Caco-2 (cell line): ENCODE results near the gene ADARB2. TPM values are rescaled to one million over a fixed set of nuclear protein-coding genes. Genes with fewer than 3 reads are reported as not detected.

Experiments
- BruUV-seq: library from RNA; stranded (reverse); fragments of 400-500 nt; replicated peaks from 2 replicates; lab custom pipeline; 2021; lab: Mats Ljungman, UMichigan
- CTCF ChIA-PET: fragments of 300-600 bp; sonication (Branson Sonifier 250); formaldehyde crosslinking; loops from one replicate; lab custom pipeline; 2022; ENCODE audit warnings: antibody characterized with exemption; lab: Charles Lee
- POLR2A ChIA-PET: fragments of 300-600 bp; sonication (Branson Sonifier 250); formaldehyde crosslinking; loops from one replicate; lab custom pipeline; 2022; ENCODE audit warnings: antibody characterized with exemption; lab: Charles Lee
- DNase-seq, 2 experiments: peaks; one replicate each; pipeline versions ENCODE4 v3.0.0 to v3.0.0-alpha.2; 2020 to 2022
- H3K27me3 ChIP-seq: replicated peaks from 2 replicates; pipeline ENCODE4 v1.6.0; 2011; ENCODE audit warnings: low read length; ENCODE audit not compliant: control insufficient read depth, insufficient read depth
- H3K36me3 ChIP-seq: 2 replicates; pipeline ENCODE4 v1.5.1; 2011; ENCODE audit warnings: low read length; ENCODE audit not compliant: control insufficient read depth, insufficient read depth
- H3K4me1 ChIP-seq: fragments of 250-450 bp; sonication (Bioruptor Pico); 2 replicates; pipeline ENCODE4 v1.5.1; 2020; ENCODE audit warnings: mild to moderate bottlenecking
- H3K4me3 ChIP-seq: 2 replicates; pipeline ENCODE4 v1.5.1; 2011; ENCODE audit warnings: low read depth, mild to moderate bottlenecking, control low read depth, low read length
- H3K9me3 ChIP-seq: fragments of 250-450 bp; sonication (Bioruptor Pico); 2 replicates; pipeline ENCODE4 v1.5.1; 2020; ENCODE audit warnings: mild to moderate bottlenecking, moderate library complexity
- H3K27ac Mint-ChIP-seq: one replicate; pipeline ENCODE4 v1.8.0; 2022; ENCODE audit warnings: mixed read lengths; ENCODE audit not compliant: unreplicated experiment
- H3K27me3 Mint-ChIP-seq: one replicate; pipeline ENCODE4 v1.8.0; 2022; ENCODE audit warnings: mixed read lengths; ENCODE audit not compliant: insufficient read depth, unreplicated experiment
- H3K36me3 Mint-ChIP-seq: one replicate; pipeline ENCODE4 v1.8.0; 2022; ENCODE audit warnings: mild to moderate bottlenecking, mixed read lengths; ENCODE audit not compliant: insufficient read depth, unreplicated experiment
- H3K4me1 Mint-ChIP-seq: one replicate; pipeline ENCODE4 v1.8.0; 2022; ENCODE audit warnings: low read depth, mixed read lengths; ENCODE audit not compliant: unreplicated experiment
- H3K4me3 Mint-ChIP-seq: one replicate; pipeline ENCODE4 v1.8.0; 2022; ENCODE audit warnings: mild to moderate bottlenecking, moderate library complexity, mixed read lengths; ENCODE audit not compliant: unreplicated experiment
- H3K9me3 Mint-ChIP-seq: one replicate; pipeline ENCODE4 v1.8.0; 2022; ENCODE audit warnings: mixed read lengths; ENCODE audit not compliant: unreplicated experiment
- intact Hi-C: fragments of 100-400 bp; cut with micrococcal nuclease; formaldehyde crosslinking; loops from one replicate; pipeline ENCODE4 v1.10.0; 2022; ENCODE audit not compliant: unreplicated experiment
- total RNA-seq: library from RNA; stranded (reverse); gene quantifications from 2 replicates; pipeline ENCODE4 v1.2.3, GENCODE V29; 2022
- TF ChIP-seq, protein P1 (sequence below), 2 experiments: fragments of 200-600 bp in 1 of 2; IDR thresholded peaks; 1 replicate in 1 of 2; 2 replicates in 1 of 2; pipeline versions ENCODE4 v1.5.1 to v1.8.0; 2011 to 2022; ENCODE audit warnings: antibody characterized with exemption in 1 of 2, control low read depth in 1 of 2, inconsistent platforms in 1 of 2, low read depth in 1 of 2, low read length in 1 of 2, mild to moderate bottlenecking in 1 of 2, moderate library complexity in 1 of 2; ENCODE audit not compliant: insufficient read depth in 1 of 2, severe bottlenecking in 1 of 2, unreplicated experiment in 1 of 2

Gene ADARB2
- total RNA-seq, 1 experiment from 2014 or later = 0.27 TPM

DNA sequence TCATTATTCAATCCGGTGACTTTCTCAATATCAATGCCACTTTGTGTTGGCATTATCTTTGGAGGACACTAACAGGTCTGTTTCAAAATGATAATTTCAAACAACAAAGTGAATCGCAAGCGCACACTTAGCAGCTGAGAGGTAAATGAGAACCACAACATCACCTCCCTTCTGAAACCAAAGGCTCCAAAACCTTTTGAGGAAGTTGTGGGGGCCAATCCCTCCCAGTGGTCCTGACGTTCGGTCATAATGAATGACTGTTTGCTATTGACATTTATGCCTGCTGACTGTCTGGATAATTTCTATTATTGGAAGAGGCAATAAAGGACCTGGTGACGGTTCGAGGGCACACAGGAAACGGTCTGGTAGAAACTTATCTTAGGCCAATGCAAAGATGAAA, 1.8 kb downstream of the ADARB2 start:
- no peaks in the 10 kb centered on the region for H3K9me3 Mint-ChIP-seq
- H3K27me3 Mint-ChIP-seq = peaks cover 47% of the 10 kb centered on the region
- CTCF ChIA-PET = no interaction called here
- H3K36me3 ChIP-seq = no peaks in the 10 kb centered on the region
- DNase-seq = no peak
- no peaks in the 10 kb centered on the region for H3K9me3 ChIP-seq
- POLR2A ChIA-PET = no interaction called here
- H3K36me3 Mint-ChIP-seq = no peaks in the 10 kb centered on the region
- TF ChIP-seq, protein P1, sequence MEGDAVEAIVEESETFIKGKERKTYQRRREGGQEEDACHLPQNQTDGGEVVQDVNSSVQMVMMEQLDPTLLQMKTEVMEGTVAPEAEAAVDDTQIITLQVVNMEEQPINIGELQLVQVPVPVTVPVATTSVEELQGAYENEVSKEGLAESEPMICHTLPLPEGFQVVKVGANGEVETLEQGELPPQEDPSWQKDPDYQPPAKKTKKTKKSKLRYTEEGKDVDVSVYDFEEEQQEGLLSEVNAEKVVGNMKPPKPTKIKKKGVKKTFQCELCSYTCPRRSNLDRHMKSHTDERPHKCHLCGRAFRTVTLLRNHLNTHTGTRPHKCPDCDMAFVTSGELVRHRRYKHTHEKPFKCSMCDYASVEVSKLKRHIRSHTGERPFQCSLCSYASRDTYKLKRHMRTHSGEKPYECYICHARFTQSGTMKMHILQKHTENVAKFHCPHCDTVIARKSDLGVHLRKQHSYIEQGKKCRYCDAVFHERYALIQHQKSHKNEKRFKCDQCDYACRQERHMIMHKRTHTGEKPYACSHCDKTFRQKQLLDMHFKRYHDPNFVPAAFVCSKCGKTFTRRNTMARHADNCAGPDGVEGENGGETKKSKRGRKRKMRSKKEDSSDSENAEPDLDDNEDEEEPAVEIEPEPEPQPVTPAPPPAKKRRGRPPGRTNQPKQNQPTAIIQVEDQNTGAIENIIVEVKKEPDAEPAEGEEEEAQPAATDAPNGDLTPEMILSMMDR (IDR thresholded peaks at IDR 0.05; ENCODE audit: insufficient read depth in 1 of 2, low read depth in 1 of 2, low read length in 1 of 2, severe bottlenecking in 1 of 2, unreplicated experiment in 1 of 2) = no peak
- no TSS peak for BruUV-seq
- H3K27me3 ChIP-seq = peaks cover 5% of the 10 kb centered on the region; the same call in 1 of the 2 replicates
- no peak overlapping the region for H3K27ac Mint-ChIP-seq
- intact Hi-C loops = no loop called here
- no peaks in the 10 kb centered on the region for H3K4me1 ChIP-seq
- H3K4me3 Mint-ChIP-seq = no peak overlapping the region
- H3K4me1 Mint-ChIP-seq = no peaks in the 10 kb centered on the region
- no peak overlapping the region for H3K4me3 ChIP-seq

DNA sequence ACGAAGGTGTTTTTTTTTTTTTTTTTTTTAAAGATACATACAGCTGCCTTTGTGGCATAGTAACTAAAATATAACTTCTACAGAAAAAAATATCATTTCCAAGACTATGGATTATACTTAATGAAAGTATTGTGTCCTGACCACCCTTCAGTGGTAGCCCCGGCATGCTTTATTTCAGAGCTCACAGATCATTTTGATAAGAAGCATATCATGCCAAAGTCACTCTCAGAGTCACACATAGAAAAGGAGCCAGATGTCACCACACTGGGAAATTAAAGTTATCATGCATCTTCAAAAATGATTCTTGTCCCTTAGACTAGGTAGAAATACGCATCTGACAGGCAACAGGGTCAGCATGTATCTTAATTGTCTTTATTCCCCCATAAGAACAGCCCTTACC, 3.0 kb downstream of the ADARB2 start:
- H3K36me3 Mint-ChIP-seq = no peaks in the 10 kb centered on the region
- ChIA-PET POLR2A (interaction anchor here (0.6 kb wide), 1 partner anchor 643 kb away, joined by 10 read pairs; no protein-coding TSS in a partner anchor), CTCF (no interaction called here)
- TF ChIP-seq, protein P1 (IDR thresholded peaks at IDR 0.05; ENCODE audit: insufficient read depth in 1 of 2, low read depth in 1 of 2, low read length in 1 of 2, severe bottlenecking in 1 of 2, unreplicated experiment in 1 of 2) = no peak
- H3K4me3 Mint-ChIP-seq = no peak overlapping the region
- no peak overlapping the region for H3K4me3 ChIP-seq
- peaks cover 42% of the 10 kb centered on the region for H3K27me3 Mint-ChIP-seq
- intact Hi-C loops = no loop called here
- no peaks in the 10 kb centered on the region for H3K36me3 ChIP-seq
- H3K4me1 Mint-ChIP-seq = no peaks in the 10 kb centered on the region
- DNase-seq = no peak
- H3K4me1 ChIP-seq = no peaks in the 10 kb centered on the region
- no peaks in the 10 kb centered on the region for H3K9me3 ChIP-seq
- H3K27ac Mint-ChIP-seq = no peak overlapping the region
- BruUV-seq = no TSS peak
- no peaks in the 10 kb centered on the region for H3K9me3 Mint-ChIP-seq
- peaks cover 3% of the 10 kb centered on the region; the same call in 1 of the 2 replicates for H3K27me3 ChIP-seq

DNA sequence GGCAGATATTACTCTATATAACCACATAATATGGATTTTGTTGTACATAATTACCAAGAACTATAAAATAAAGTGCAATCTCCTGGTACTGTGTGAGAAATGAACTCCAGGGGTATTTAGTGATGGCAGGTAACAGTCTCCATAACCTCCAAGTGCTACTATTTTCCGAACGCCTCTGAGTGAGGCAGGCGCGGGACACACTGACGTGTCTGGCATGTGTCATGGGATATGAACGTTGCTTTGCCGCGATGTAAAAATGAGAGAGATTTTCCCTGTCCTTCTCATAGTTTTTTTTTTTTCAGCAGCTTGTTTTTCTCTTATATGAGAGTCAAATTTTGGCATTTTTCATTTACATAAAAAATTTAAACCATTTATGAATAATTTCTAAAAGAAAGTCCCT, 3.6 kb downstream of the ADARB2 start:
- Mint-ChIP-seq H3K9me3 (no peaks in the 10 kb centered on the region), H3K36me3 (no peaks in the 10 kb centered on the region), H3K27ac (no peak overlapping the region), H3K27me3 (peaks cover 36% of the 10 kb centered on the region), H3K4me3 (no peak overlapping the region), H3K4me1 (no peaks in the 10 kb centered on the region)
- intact Hi-C loops = no loop called here
- POLR2A ChIA-PET = interaction anchor here (0.6 kb wide), 1 partner anchor 470 kb away, joined by 17 read pairs; no protein-coding TSS in a partner anchor
- Histone ChIP-seq H3K4me3 (no peak overlapping the region), H3K36me3 (no peaks in the 10 kb centered on the region), H3K9me3 (no peaks in the 10 kb centered on the region), H3K27me3 (peaks cover 1% of the 10 kb centered on the region; the same call in 1 of the 2 replicates), H3K4me1 (no peaks in the 10 kb centered on the region)
- TF ChIP-seq, protein P1 (IDR thresholded peaks at IDR 0.05; ENCODE audit: insufficient read depth in 1 of 2, low read depth in 1 of 2, low read length in 1 of 2, severe bottlenecking in 1 of 2, unreplicated experiment in 1 of 2) = no peak
- DNase-seq = no peak
- CTCF ChIA-PET = no interaction called here
- no TSS peak for BruUV-seq
